Small intestine (tissue), 7 donors: ENCODE measurements around the gene DNMT3L. TPM values are rescaled to one million over a fixed set of nuclear protein-coding genes. Genes with fewer than 3 reads are reported as not detected.
"Not testable (repeated sequence)": the region's sequence is repeated elsewhere in the genome, so short reads cannot be mapped to it uniquely, and the experiment has no call there.

Experiments used
- DNase-seq, 2 donors: peaks; one replicate each; pipeline versions ENCODE4 v3.0.0 to v3.0.0-alpha.2; 2013
- FAIRE-seq: peaks from 2 replicates; lab custom pipeline; 2012; peaks lifted over from hg19 to GRCh38; lab: Jason Lieb, UNC
- H3K27ac ChIP-seq, 3 donors: one replicate each; pipeline ENCODE4 v1.5.1; 2013; ENCODE audit warnings: low read length in 2 of 3, mild to moderate bottlenecking in 2 of 3, control low read depth in 1 of 3, inconsistent platforms in 1 of 3, low read depth in 1 of 3, moderate library complexity in 1 of 3
- H3K27me3 ChIP-seq, 3 donors: one replicate each; pipeline ENCODE4 v1.6.1; 2013; ENCODE audit warnings: low read length in 3 of 3, inconsistent platforms in 1 of 3; ENCODE audit not compliant: control insufficient read depth in 3 of 3, insufficient read depth in 3 of 3
- H3K36me3 ChIP-seq, 3 donors: one replicate each; pipeline ENCODE4 v1.6.1; 2013; ENCODE audit warnings: low read length in 3 of 3, inconsistent platforms in 1 of 3, low read depth in 1 of 3, mild to moderate bottlenecking in 1 of 3, moderate library complexity in 1 of 3; ENCODE audit not compliant: control insufficient read depth in 3 of 3, insufficient read depth in 2 of 3
- H3K4me1 ChIP-seq, 3 donors: one replicate each; pipeline ENCODE4 v1.6.1; 2013; ENCODE audit warnings: low read length in 2 of 3, inconsistent platforms in 1 of 3, low read depth in 1 of 3, mild to moderate bottlenecking in 1 of 3, moderate library complexity in 1 of 3; ENCODE audit not compliant: control insufficient read depth in 3 of 3, insufficient read depth in 2 of 3
- H3K4me3 ChIP-seq, 3 donors: one replicate each; pipeline ENCODE4 v1.5.1; 2013; ENCODE audit warnings: low read length in 3 of 3, control low read depth in 1 of 3, inconsistent platforms in 1 of 3, low read depth in 1 of 3, mild to moderate bottlenecking in 1 of 3, moderate library complexity in 1 of 3
- H3K9me3 ChIP-seq, 2 donors: one replicate each; pipeline ENCODE4 v1.6.1; 2013; ENCODE audit warnings: low read depth in 1 of 2, low read length in 1 of 2; ENCODE audit not compliant: control insufficient read depth in 2 of 2, insufficient read depth in 1 of 2
- WGBS, 3 donors: extraction: QIAGEN DNeasy Blood & Tissue Kit; methylation state at CpG; one replicate each; pipeline ENCODE4 v1.1.7; 2013; 5-methylcytosine and 5-hydroxymethylcytosine counted together
- polyA plus RNA-seq, 4 donors: library from polyadenylated mRNA; stranded (reverse) in 3 of 4; unstranded in 1 of 4; fragments of 200-250 nt in 3 of 4; fragments of 120-200 nt in 1 of 4; gene quantifications; one replicate each; pipeline versions ENCODE4 v1.2.1 to v1.2.3, GENCODE V29; 2013
- donor health status: healthy with polysubstance abuse.
- donor health status: control.
- donor health status: control.
- donor health status: Bipolar disorder and iron deficiency.
- donor health status: healthy.

Gene DNMT3L
- polyA plus RNA-seq, 4 donors: 0.07 TPM; not detected in 3

DNA sequence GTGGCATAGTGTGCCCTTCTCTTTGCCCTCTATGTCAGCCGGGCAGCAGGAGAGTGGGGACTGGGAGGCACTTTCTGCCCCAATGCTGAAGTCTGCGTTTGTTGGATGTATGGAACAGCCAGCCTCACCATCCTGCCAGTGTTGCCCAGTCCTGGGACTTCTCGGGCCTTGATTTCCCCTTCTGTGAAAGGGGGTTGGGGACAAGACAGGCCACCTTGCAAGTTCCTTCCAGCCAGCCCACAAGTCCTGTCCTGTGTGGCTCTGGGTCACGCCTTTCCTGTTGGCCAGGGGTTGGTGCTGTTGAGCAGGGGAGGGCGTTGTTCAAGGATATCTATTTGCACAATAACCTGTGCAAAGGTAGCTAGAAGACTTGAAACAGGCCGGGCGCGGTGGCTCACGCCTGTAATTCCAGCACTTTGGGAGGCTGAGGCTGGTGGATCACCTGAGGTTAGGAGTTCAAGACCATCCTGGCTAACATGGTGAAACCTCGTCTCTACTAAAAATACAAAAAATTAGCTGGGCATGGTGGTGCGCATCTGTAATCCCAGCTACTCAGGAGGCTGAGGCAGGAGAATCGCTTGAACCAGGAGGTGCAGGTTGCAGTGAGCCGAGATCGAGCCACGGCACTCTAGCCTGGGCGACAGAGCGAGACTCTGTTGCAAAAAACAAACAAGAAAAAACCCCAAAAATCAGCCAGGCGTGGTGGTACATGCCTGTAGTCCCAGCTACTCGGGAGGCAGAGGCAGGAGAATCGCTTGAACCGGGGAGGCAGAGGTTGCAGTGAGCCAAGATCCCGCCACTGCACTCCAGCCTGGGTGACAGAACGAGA is 41.1 kb upstream of the DNMT3L start:
- WGBS, 3 donors: 33 to 67% (median 52%) methylated on average over 22 to 23 of the region's 23 CpGs
- H3K27me3 ChIP-seq, H3K9me3 ChIP-seq, FAIRE-seq: not testable (repeated sequence)
- Histone ChIP-seq H3K4me1 (peaks cover 10 to 55% (median 11%) of the 10 kb centered on the region in 3 donors), H3K27ac (peak overlapping the region; percentile 84 to 98 (median 84)), H3K4me3 (peak overlapping the region in 2 of 3 donors; percentile 9 to 73), H3K36me3 (peaks cover 2 to 46% (median 5%) of the 10 kb centered on the region in 3 donors)
- peak; percentile 83 to 95 for DNase-seq

DNA sequence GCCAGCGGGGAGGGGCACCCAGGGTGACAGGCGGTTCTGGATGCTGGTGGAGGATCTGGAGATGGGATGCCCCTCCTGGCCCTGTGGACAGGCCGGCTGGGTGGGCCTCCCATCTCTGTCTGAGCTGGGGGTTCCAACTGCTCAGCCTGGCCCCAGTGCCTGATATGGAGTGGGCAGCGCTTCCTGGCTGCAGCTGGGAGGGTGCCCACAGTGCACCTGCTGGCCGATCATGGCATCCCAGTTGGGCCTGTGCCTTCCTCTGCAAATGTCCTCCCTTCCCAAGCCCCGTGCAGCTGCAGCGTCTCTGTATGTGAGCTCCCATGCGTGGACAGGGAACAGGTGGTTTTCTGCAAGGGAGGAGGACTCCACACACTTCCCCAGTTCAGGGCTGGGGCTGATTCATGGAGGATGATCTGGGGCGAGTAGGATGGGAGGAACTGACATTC is 40.3 kb upstream of the DNMT3L start:
- H3K4me3 ChIP-seq: peak overlapping the region in 2 of 3 donors; percentile 73 to 96
- no peaks in the 10 kb centered on the region for H3K27me3 ChIP-seq
- H3K36me3 ChIP-seq: peaks cover 0 to 38% (median 2%) of the 10 kb centered on the region in 3 donors
- peaks cover 10 to 61% (median 11%) of the 10 kb centered on the region in 3 donors for H3K4me1 ChIP-seq
- DNase-seq (peak; percentile 42 to 54), FAIRE-seq (no peak)
- H3K27ac ChIP-seq: peak overlapping the region; percentile 84 to 98 (median 84)
- 32 to 61% (median 37%) methylated on average over 7 to 9 of the region's 9 CpGs for WGBS, 3 donors
- H3K9me3 ChIP-seq: no peaks in the 10 kb centered on the region

GRCh38 chr21:44301141-44301540 is 39.4 kb upstream of the DNMT3L start:
- WGBS, 3 donors: 21 to 49% (median 33%) methylated on average over 11 to 13 of the region's 13 CpGs
- no peaks in the 10 kb centered on the region for H3K27me3 ChIP-seq
- peaks cover 10 to 56% (median 11%) of the 10 kb centered on the region in 3 donors for H3K4me1 ChIP-seq
- FAIRE-seq (no peak), DNase-seq (peak in 1 of 2 donors; percentile 18)
- H3K4me3 ChIP-seq: peak overlapping the region; percentile 73 to 96 (median 83)
- peaks cover 0 to 29% (median 0%) of the 10 kb centered on the region in 3 donors for H3K36me3 ChIP-seq
- peak overlapping the region; percentile 84 to 98 (median 84) for H3K27ac ChIP-seq
- no peaks in the 10 kb centered on the region for H3K9me3 ChIP-seq

DNA sequence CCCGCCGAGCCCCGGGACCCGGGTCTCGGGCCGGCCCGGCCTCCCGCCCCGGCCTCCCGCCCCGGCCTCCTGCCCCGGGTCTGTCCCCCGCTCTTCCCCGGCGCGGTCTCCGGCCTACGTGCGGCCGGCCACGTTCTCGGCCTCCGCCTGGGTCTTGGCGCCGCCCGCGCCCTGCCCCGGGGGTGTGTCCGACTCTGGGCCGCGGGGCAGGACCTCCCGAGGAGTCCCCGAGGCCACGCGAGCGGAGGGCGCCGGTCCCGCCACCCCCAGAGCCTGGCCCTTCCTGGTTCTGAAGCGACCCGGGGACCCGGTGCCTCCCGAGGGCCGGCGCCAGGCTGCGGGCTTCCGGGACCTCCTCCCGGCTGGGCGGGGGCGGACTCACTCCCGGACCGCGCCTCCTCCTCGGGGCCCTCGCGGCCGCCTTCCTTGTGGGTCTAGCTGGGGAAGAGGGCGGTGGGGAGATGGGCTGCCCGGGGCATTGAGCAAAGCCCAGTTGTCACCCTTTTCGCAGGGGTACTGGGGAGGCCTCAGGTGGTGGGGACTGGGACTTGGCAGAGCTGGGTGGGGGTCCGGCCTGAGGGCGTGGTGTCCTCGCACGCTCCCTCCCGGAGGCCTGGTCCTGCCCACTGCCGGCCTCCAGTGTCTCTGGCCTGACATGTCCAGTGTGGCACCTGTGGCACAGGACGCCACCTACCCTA is 38.7 kb upstream of the DNMT3L start:
- 0 to 1% (median 1%) methylated on average over 31 to 67 of the region's 67 CpGs for whole genome bisulfite sequencing, 3 donors
- H3K4me1 ChIP-seq: peaks cover 10 to 54% (median 11%) of the 10 kb centered on the region in 3 donors
- no peaks in the 10 kb centered on the region for H3K27me3 ChIP-seq
- peaks cover 0 to 22% (median 0%) of the 10 kb centered on the region in 3 donors for H3K36me3 ChIP-seq
- peak overlapping the region; percentile 73 to 96 (median 83) for H3K4me3 ChIP-seq
- H3K27ac ChIP-seq: peak overlapping the region; percentile 84 to 98 (median 84)
- DNase-seq: peak; percentile 81 to 90
- no peaks in the 10 kb centered on the region for H3K9me3 ChIP-seq
- FAIRE-seq: no peak

DNA sequence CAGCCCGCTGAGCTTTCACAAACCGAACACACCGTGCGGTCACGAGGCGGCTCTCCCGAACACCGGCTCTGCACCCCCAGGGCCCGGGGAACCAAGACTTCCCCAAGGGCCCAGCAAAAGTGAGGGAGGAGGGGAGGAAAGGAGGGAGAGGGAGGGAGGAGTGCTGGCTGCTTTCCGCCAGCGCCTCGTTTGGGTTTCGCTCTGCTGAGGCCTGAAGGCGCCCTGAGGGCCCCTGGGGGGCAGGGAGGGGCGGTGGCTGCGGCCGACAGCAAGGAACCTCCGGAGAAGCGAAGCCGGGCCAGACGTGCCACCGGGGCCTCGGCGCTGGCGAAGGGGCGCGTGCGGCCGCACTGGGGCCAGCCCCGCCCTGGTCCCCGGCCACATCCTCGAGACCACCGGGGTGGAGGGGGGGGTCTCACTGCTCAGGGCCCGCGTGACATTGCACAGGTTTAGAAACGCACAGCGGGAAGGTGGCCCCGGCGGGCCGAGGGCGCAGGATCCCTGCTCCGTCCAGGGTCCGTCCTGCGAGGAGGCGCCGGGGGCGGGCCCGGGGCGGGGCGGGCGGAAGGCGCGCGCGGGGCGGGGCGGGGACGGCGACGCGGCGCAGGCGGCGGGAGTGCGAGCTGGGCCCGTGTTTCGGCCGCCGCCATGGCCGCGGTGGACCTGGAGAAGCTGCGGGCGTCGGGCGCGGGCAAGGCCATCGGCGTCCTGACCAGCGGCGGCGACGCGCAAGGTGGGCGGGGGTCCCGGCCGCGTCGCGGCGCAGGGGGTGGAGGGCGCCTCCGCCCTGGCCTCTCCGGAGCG is 38.0 kb upstream of the DNMT3L start, which contains the start of gene PFKL:
TSS of gene PFKL (plus strand) at position 596 of the 804 bp plus-strand sequence. CDS start at position 649, 53 bp downstream.
- WGBS, 3 donors: 0 to 2% (median 1%) methylated on average over 28 to 94 of the region's 94 CpGs
- DNase-seq: peak; percentile 72 to 92
- peaks cover 8 to 49% (median 9%) of the 10 kb centered on the region in 3 donors for H3K4me1 ChIP-seq

GRCh38 chr21:44299085-44299457 is 37.4 kb upstream of the DNMT3L start:
- Histone ChIP-seq H3K27ac (peak overlapping the region; percentile 87 to 99 (median 92)), H3K36me3 (peaks cover 0 to 14% (median 0%) of the 10 kb centered on the region in 3 donors), H3K4me1 (peaks cover 5 to 48% (median 5%) of the 10 kb centered on the region in 3 donors), H3K4me3 (peak overlapping the region; percentile 60 to 96 (median 83)), H3K27me3 (no peaks in the 10 kb centered on the region), H3K9me3 (no peaks in the 10 kb centered on the region)
- WGBS, 3 donors: 31 to 38% (median 34%) methylated on average over 10 of the region's 10 CpGs
- FAIRE-seq (no peak), DNase-seq (no peak)

More for the DNA sequence above, 38.0 kb upstream of the DNMT3L start, which contains the start of gene PFKL:
- peak within 1 kb of the TSS; percentile 92 to 99 (median 98) for H3K27ac ChIP-seq
- H3K4me3 ChIP-seq: peak within 1 kb of the TSS; percentile 73 to 96 (median 83)
- peaks cover 0 to 18% (median 0%) of the 10 kb centered on the region in 3 donors for H3K36me3 ChIP-seq
- H3K27me3 ChIP-seq: no peaks in the 10 kb centered on the region
- FAIRE-seq: no peak
- H3K9me3 ChIP-seq: no peaks in the 10 kb centered on the region

DNA sequence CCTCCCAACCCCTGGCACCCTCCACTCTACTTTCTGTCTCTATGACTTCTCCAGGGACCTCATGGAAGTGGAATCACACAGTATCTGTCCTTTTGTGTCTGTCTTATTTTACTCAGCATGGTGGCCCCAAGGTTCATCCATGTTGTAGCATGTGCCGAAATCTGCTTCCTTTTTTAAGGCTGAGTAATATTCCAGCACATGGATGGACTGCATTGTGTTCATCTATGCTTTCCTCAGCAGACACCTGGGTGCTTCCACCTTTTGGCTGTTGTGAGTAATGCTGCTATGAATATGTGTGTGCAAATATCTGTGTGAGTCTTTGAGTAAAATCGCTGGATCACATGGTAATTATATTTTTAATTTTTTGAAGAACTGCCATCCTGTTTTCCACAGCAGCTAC is 36.6 kb upstream of the DNMT3L start:
- Histone ChIP-seq H3K27ac (peak overlapping the region in 1 of 3 donors; percentile 31), H3K27me3 (no peaks in the 10 kb centered on the region), H3K9me3 (no peaks in the 10 kb centered on the region), H3K4me3 (no peak overlapping the region), H3K4me1 (peaks cover 2 to 42% (median 3%) of the 10 kb centered on the region in 3 donors), H3K36me3 (peaks cover 0 to 12% (median 0%) of the 10 kb centered on the region in 3 donors)
- WGBS, 3 donors: 89 to 95% (median 93%) methylated on average over 2 of the region's 2 CpGs
- FAIRE-seq (no peak), DNase-seq (peak in 1 of 2 donors; percentile 22)
